ENCODE data around the gene NOPCHAP1.
"Not testable (repeated sequence)": the region's sequence is repeated elsewhere in the genome, so short reads cannot be mapped to it uniquely, and the experiment has no call there.

The NOPCHAP1 gene

GRCh38 chr12:104986022-104986941, at the start of gene NOPCHAP1:
Gene NOPCHAP1 (plus strand): TSS chr12:104986316. CDS start chr12:104986353, 37 bp downstream.
- DNase-seq = peak; percentile 99

- peak; percentile 87 for DNase-seq
Measured at GRCh38 chr12:104938371-104938770, 47.7 kb upstream of the NOPCHAP1 start.

GRCh38 chr12:104939089-104939488, 47.0 kb upstream of the NOPCHAP1 start:
- DNase-seq = no peak

GRCh38 chr12:104941454-104941853, 44.7 kb upstream of the NOPCHAP1 start:
- no peak for DNase-seq

- no peak for DNase-seq
Measured at GRCh38 chr12:104942075-104942474, 44.0 kb upstream of the NOPCHAP1 start.

GRCh38 chr12:104943401-104943800, 42.7 kb upstream of the NOPCHAP1 start:
- not testable (repeated sequence) for DNase-seq

GRCh38 chr12:104944252-104944651, 41.9 kb upstream of the NOPCHAP1 start:
- DNase-seq = no peak

- DNase-seq = not testable (repeated sequence)
Measured at GRCh38 chr12:104948716-104949115, 37.4 kb upstream of the NOPCHAP1 start.

GRCh38 chr12:104951759-104952509, 34.2 kb upstream of the NOPCHAP1 start:
- DNase-seq = no peak

GRCh38 chr12:104952816-104953215, 33.3 kb upstream of the NOPCHAP1 start:
- no peak for DNase-seq

- no peak for DNase-seq
Measured at GRCh38 chr12:104953323-104953722, 32.8 kb upstream of the NOPCHAP1 start.

GRCh38 chr12:104955703-104956102, 30.4 kb upstream of the NOPCHAP1 start:
- no peak for DNase-seq

GRCh38 chr12:104956870-104957718, 29.0 kb upstream of the NOPCHAP1 start:
- DNase-seq = no peak

GRCh38 chr12:104957719-104958000, 28.5 kb upstream of the NOPCHAP1 start:
- DNase-seq = no peak

GRCh38 chr12:104958001-104958804, 27.9 kb upstream of the NOPCHAP1 start, which contains the start of gene SLC41A2:
Gene SLC41A2 (minus strand): TSS chr12:104958290. CDS start chr12:104928527, 29,763 bp downstream.
- peak; percentile 96 for DNase-seq

- peak; percentile 74 for DNase-seq
Measured at GRCh38 chr12:104958805-104959334, 27.2 kb upstream of the NOPCHAP1 start.

GRCh38 chr12:104959335-104959841, 26.7 kb upstream of the NOPCHAP1 start:
- no peak for DNase-seq

- DNase-seq = no peak
Measured at GRCh38 chr12:104960464-104960863, 25.7 kb upstream of the NOPCHAP1 start.

GRCh38 chr12:104963757-104964156, 22.4 kb upstream of the NOPCHAP1 start:
- DNase-seq = no peak

- DNase-seq = no peak
Measured at GRCh38 chr12:104964167-104964855, 21.8 kb upstream of the NOPCHAP1 start.

GRCh38 chr12:104964856-104965205, 21.3 kb upstream of the NOPCHAP1 start:
- no peak for DNase-seq
